ENCODE measurements around the gene RDX.
A peak's percentile ranks its signal among the peaks of the same experiment; 100 is the strongest.

Gene RDX

GRCh38 chr11:110148775-110149744, 147.4 kb downstream of the RDX start:
- no peak for TF ChIP-seq CTCF (IDR thresholded peaks at IDR 0.05; ENCODE audit: insufficient read depth, low read depth, low read length, missing control alignments)
- DNase-seq (ENCODE audit: low read depth), result peak; percentile 61
- no peak overlapping the region for H3K4me3 ChIP-seq (ENCODE audit: low read length)

GRCh38 chr11:110147962-110148709, 148.3 kb downstream of the RDX start:
- no peak for DNase-seq (ENCODE audit: low read depth)
- TF ChIP-seq CTCF (IDR thresholded peaks at IDR 0.05; ENCODE audit: insufficient read depth, low read depth, low read length, missing control alignments), result no peak

GRCh38 chr11:110141812-110142211, 154.6 kb downstream of the RDX start:
- peak; percentile 57 for DNase-seq (ENCODE audit: low read depth)
- no peak overlapping the region for H3K4me3 ChIP-seq (ENCODE audit: low read length)
- no peak for TF ChIP-seq CTCF (IDR thresholded peaks at IDR 0.05; ENCODE audit: insufficient read depth, low read depth, low read length, missing control alignments)

More at GRCh38 chr11:110147962-110148709, 148.3 kb downstream of the RDX start:
- no peak overlapping the region for H3K4me3 ChIP-seq (ENCODE audit: low read length)

- no peak overlapping the region for H3K4me3 ChIP-seq (ENCODE audit: low read length)
- TF ChIP-seq CTCF (IDR thresholded peaks at IDR 0.05; ENCODE audit: insufficient read depth, low read depth, low read length, missing control alignments), result no peak
- DNase-seq (ENCODE audit: low read depth), result no peak
Measured at GRCh38 chr11:110134110-110134509, 162.3 kb downstream of the RDX start.

GRCh38 chr11:110133160-110133559, 163.3 kb downstream of the RDX start:
- TF ChIP-seq CTCF (IDR thresholded peaks at IDR 0.05; ENCODE audit: insufficient read depth, low read depth, low read length, missing control alignments), result no peak
- DNase-seq (ENCODE audit: low read depth), result no peak
- H3K4me3 ChIP-seq (ENCODE audit: low read length), result no peak overlapping the region

GRCh38 chr11:110131386-110132123, 164.9 kb downstream of the RDX start:
- DNase-seq (ENCODE audit: low read depth), result peak; percentile 84
- TF ChIP-seq CTCF (IDR thresholded peaks at IDR 0.05; ENCODE audit: insufficient read depth, low read depth, low read length, missing control alignments), result no peak
- H3K4me3 ChIP-seq (ENCODE audit: low read length), result no peak overlapping the region

Measured in epithelial cell of esophagus (primary cell).